Activated gamma-delta T cell (primary cell): Measurements from ENCODE around the gene NDFIP2.

ENCODE experiments used
- DNase-seq: peaks from one replicate; lab custom pipeline; 2025; lab: John Stamatoyannopoulos, UW

The NDFIP2 gene

GRCh38 chr13:79459906-79460305 lies 21.0 kb upstream of the NDFIP2 start:
- no peak for DNase-seq

- no peak for DNase-seq
Observed at GRCh38 chr13:79462895-79463294, 18.1 kb upstream of the NDFIP2 start.

- DNase-seq, result no peak
Observed at GRCh38 chr13:79463604-79464003, 17.4 kb upstream of the NDFIP2 start.

DNA sequence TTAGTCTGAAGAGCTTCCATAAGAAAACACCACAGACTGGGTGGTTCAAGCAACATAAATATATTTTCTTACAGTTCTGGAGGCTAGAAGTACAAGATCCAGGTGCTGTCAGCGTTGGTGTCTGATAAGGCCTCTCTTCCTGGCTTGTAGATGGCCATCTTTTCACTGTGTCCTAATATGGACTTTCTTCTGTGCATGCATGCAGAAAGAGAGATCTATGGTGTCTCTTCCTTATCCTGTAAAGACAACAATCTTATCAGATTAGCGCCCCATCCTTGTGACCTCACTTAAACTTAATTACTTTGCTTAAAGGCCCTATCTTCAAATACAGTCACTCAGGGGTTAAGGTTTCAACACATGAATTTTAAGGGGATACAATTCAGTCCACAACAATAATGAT lies 14.1 kb upstream of the NDFIP2 start:
- DNase-seq, result no peak

- DNase-seq, result no peak
Observed at GRCh38 chr13:79468402-79468801, 12.6 kb upstream of the NDFIP2 start.

GRCh38 chr13:79468819-79469218 lies 12.1 kb upstream of the NDFIP2 start:
- no peak for DNase-seq

DNA sequence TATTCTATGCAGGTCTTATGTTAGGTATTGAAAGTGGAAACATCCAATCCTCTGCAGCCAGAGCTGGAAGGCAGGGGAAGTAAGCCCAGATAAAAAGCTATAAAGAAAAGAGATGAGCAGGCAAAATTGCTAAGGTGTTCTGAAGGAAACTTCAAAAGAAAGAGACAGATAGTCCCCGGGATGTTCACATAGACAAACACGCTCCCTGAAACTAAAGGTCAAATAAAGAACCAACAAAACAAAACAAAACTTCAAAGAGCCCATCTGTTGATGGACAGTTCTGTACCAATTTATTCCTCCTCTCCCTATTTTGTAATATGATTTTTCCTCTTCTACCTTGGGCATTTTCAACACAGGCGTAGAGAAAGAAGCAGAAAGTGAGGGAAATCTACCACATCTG lies 11.3 kb upstream of the NDFIP2 start:
- DNase-seq, result no peak

- no peak for DNase-seq
Observed at GRCh38 chr13:79470666-79471065, 10.3 kb upstream of the NDFIP2 start.

DNA sequence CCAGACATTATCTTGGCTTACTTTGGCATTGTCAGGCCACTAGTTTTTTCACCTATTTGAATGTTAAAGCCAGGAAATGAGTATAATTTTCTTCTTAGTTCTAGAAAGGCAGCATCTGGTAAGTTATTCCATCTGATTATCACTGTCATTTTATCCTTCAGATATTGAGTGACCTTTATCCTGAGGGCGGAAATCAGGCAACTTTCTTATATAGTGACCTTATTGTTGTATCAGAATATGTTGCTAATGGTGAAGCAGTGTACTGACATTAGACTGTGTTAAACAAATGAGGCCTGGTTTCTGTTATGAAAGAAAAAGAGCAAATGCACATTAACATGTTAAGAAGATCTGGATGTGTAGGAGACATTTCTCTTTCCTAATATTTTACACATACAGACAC lies 5.4 kb upstream of the NDFIP2 start:
- no peak for DNase-seq

- no peak for DNase-seq
Observed at GRCh38 chr13:79477968-79478367, 3.0 kb upstream of the NDFIP2 start.

DNA sequence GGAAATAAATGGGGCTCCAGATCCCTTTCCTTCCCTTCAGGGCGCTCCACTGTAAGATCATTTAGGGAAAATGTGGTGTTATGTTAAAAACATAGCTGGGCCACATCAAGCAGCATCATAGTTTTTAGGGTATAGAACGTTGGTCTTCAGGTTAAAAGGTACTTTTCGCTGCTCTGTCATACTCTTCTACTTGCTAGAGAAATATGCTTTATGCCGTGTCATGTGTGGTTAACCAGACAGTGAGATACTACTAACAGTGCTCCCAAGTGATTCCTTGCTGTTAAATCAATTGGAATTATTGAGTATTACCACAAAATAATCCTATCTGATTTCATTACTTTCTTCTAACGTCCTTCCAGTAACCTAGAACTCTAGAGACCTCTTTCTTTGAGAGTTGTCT lies 1.1 kb upstream of the NDFIP2 start:
- no peak for DNase-seq

GRCh38 chr13:79481685-79482052 lies 714 bp downstream of the NDFIP2 start:
- peak; percentile 24 for DNase-seq

- no peak for DNase-seq
Observed at GRCh38 chr13:79482281-79482970, 1.5 kb downstream of the NDFIP2 start.

GRCh38 chr13:79483086-79483706 lies 2.2 kb downstream of the NDFIP2 start:
- DNase-seq, result no peak

- no peak for DNase-seq
Observed at GRCh38 chr13:79485014-79485811, 4.3 kb downstream of the NDFIP2 start.

- no peak for DNase-seq
Observed at GRCh38 chr13:79486433-79487188, 5.7 kb downstream of the NDFIP2 start.

- DNase-seq, result no peak
Observed at GRCh38 chr13:79490326-79490725, 9.4 kb downstream of the NDFIP2 start.

- no peak for DNase-seq
Observed at GRCh38 chr13:79490824-79491223, 9.9 kb downstream of the NDFIP2 start.

GRCh38 chr13:79491715-79492114 lies 10.8 kb downstream of the NDFIP2 start:
- no peak for DNase-seq

DNA sequence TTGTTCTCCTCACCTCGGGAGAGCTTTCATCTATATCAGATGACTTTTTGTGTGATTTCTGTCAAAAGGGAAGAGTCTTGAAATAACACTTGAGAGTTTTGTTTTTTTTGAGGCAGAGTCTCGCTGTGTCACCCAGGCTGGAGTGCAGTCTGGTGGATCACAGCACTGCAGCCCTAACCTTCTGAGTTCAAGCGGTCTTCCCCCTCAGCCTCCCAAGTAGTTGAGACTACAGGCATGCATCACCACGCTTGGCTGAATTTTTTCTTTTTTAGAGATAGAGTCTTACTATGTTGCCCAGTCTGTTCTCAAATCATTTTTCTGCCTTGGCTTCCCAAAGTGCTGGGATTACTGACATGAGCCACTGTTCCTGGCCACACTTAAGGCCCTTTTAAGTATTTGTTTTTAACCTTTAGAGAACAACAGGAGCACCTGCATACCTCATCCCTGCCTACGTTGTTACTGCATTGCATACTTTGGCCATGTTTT lies 11.4 kb downstream of the NDFIP2 start:
- DNase-seq, result no peak

GRCh38 chr13:79492918-79493594 lies 12.1 kb downstream of the NDFIP2 start:
- DNase-seq, result no peak

DNA sequence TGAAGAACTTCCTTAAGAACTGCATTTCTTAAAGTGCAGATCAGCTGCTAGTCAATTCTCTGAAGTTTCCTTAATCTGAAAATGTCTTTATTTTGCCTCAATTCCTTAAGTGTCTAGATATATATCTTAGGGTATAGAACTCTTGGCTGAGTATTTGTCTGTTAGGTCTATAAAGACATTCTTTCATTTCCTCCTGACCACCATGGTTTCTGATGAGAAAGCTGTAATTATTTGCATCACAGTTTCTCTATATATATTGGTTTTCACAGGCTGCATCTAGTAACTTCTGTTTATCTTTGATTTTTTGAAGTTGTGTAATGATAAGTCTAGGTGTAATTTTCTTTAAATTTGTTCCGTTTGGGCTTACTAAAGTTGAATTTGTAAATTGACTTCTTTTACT lies 15.2 kb downstream of the NDFIP2 start:
- no peak for DNase-seq
